NB4 (cell line): ENCODE measurements around the gene SEC61A1.

Source experiments
- POLR2A ChIP-seq: IDR thresholded peaks from 2 replicates; pipeline ENCODE4 v1.6.1; 2011; ENCODE audit warnings: mild to moderate bottlenecking; ENCODE audit not compliant: insufficient read length; ENCODE audit errors: extremely low read depth
- TF ChIP-seq, protein P1 (sequence below): IDR thresholded peaks from one replicate; pipeline ENCODE4 v1.5.1; 2012; ENCODE audit warnings: low read depth, low read length

- TF ChIP-seq, protein P1, sequence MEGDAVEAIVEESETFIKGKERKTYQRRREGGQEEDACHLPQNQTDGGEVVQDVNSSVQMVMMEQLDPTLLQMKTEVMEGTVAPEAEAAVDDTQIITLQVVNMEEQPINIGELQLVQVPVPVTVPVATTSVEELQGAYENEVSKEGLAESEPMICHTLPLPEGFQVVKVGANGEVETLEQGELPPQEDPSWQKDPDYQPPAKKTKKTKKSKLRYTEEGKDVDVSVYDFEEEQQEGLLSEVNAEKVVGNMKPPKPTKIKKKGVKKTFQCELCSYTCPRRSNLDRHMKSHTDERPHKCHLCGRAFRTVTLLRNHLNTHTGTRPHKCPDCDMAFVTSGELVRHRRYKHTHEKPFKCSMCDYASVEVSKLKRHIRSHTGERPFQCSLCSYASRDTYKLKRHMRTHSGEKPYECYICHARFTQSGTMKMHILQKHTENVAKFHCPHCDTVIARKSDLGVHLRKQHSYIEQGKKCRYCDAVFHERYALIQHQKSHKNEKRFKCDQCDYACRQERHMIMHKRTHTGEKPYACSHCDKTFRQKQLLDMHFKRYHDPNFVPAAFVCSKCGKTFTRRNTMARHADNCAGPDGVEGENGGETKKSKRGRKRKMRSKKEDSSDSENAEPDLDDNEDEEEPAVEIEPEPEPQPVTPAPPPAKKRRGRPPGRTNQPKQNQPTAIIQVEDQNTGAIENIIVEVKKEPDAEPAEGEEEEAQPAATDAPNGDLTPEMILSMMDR: no peak
- TF ChIP-seq POLR2A: no peak
Observed at GRCh38 chr3:128040041-128040440, 12.2 kb upstream of the SEC61A1 start.
